H1 (cell line): ENCODE data around the gene SCAND1. TPM values are rescaled to one million over a fixed set of nuclear protein-coding genes. Genes with fewer than 3 reads are reported as not detected.

ENCODE experiments used
- CTCF ChIA-PET: fragments of 300-600 bp; sonication (Branson Sonifier 250); formaldehyde crosslinking; loops from one replicate; lab custom pipeline; 2021; ENCODE audit not compliant: partially characterized antibody; lab: Charles Lee
- POLR2A ChIA-PET: fragments of 300-600 bp; sonication (Branson Sonifier 250); formaldehyde crosslinking; loops from one replicate; lab custom pipeline; 2021; ENCODE audit warnings: inconsistent platforms; ENCODE audit not compliant: partially characterized antibody; lab: Charles Lee
- DNase-seq, 2 experiments: peaks; one replicate each; pipeline versions ENCODE4 v3.0.0 to v3.0.0-alpha.2; 2010 to 2022; ENCODE audit warnings: low spot score in 2 of 2, low read depth in 1 of 2, mixed read lengths in 1 of 2
- FAIRE-seq: peaks from 2 replicates; lab custom pipeline; 2011; peaks lifted over from hg19 to GRCh38; lab: Jason Lieb, UNC
- H2AFZ ChIP-seq: 2 replicates; pipeline ENCODE4 v1.8.1; 2012; ENCODE audit warnings: low read length, inconsistent platforms
- H2AK5ac ChIP-seq: 2 replicates; pipeline ENCODE4 v1.6.1; 2013; ENCODE audit warnings: low read depth, low read length
- H2BK120ac ChIP-seq: replicated peaks from 2 replicates; pipeline ENCODE3; 2013; ENCODE audit warnings: low read depth, low read length, inconsistent platforms
- H2BK12ac ChIP-seq: 2 replicates; pipeline ENCODE4 v1.6.1; 2013; ENCODE audit warnings: low read depth, low read length
- H2BK15ac ChIP-seq: 2 replicates; pipeline ENCODE4 v1.6.1; 2013; ENCODE audit warnings: low read length
- H2BK20ac ChIP-seq: 2 replicates; pipeline ENCODE4 v1.6.1; 2013; ENCODE audit warnings: low read length
- H2BK5ac ChIP-seq: 2 replicates; pipeline ENCODE4 v1.6.1; 2013; ENCODE audit warnings: low read depth, low read length
- H3K14ac ChIP-seq: 2 replicates; pipeline ENCODE4 v1.6.1; 2013; ENCODE audit warnings: inconsistent platforms; ENCODE audit not compliant: insufficient read length
- H3K18ac ChIP-seq: 2 replicates; pipeline ENCODE4 v1.6.1; 2013; ENCODE audit warnings: low read length; ENCODE audit errors: extremely low read depth
- H3K23ac ChIP-seq: 2 replicates; pipeline ENCODE4 v1.6.1; 2013; ENCODE audit warnings: inconsistent platforms; ENCODE audit not compliant: insufficient read length
- H3K23me2 ChIP-seq: 2 replicates; pipeline ENCODE4 v1.6.1; 2013; ENCODE audit warnings: low read depth, low read length
- H3K27ac ChIP-seq: 2 replicates; pipeline ENCODE4 v1.6.1; 2011; ENCODE audit warnings: low read depth, low read length, inconsistent platforms
- H3K27me3 ChIP-seq, 4 experiments: replicated peaks in 1 of 4; 1 replicate in 1 of 4; 2 replicates in 3 of 4; pipeline versions ENCODE4 v1.6.1 to v1.8.1; 2011 to 2013; ENCODE audit warnings: low read length in 3 of 4, mild to moderate bottlenecking in 3 of 4, inconsistent platforms in 2 of 4, mixed read lengths in 2 of 4, moderate library complexity in 1 of 4; ENCODE audit not compliant: control insufficient read depth in 3 of 4, insufficient read depth in 3 of 4; ENCODE audit errors: extremely low read depth in 1 of 4
- H3K36me3 ChIP-seq, 4 experiments: 2 replicates each; pipeline versions ENCODE4 v1.6.1 to v1.8.1; 2011 to 2013; ENCODE audit warnings: mild to moderate bottlenecking in 4 of 4, low read length in 3 of 4, moderate library complexity in 2 of 4, control low read depth in 1 of 4, inconsistent platforms in 1 of 4; ENCODE audit not compliant: insufficient read depth in 4 of 4, control insufficient read depth in 2 of 4
- H3K4ac ChIP-seq: replicated peaks from 2 replicates; pipeline ENCODE3; 2013; ENCODE audit warnings: low read length, low read depth, mixed read lengths, inconsistent platforms; ENCODE audit not compliant: insufficient read length
- H3K4me1 ChIP-seq, 4 experiments: replicated peaks in 1 of 4; 1 replicate in 1 of 4; 2 replicates in 3 of 4; pipeline versions ENCODE4 v1.6.1 to v1.8.1; 2011 to 2013; ENCODE audit warnings: low read length in 3 of 4, inconsistent platforms in 2 of 4, mixed read lengths in 1 of 4; ENCODE audit not compliant: insufficient read depth in 4 of 4, control insufficient read depth in 3 of 4
- H3K4me2 ChIP-seq, 2 experiments: 2 replicates each; pipeline versions ENCODE4 v1.6.1 to v1.8.1; 2011 to 2013; ENCODE audit warnings: low read depth in 2 of 2, low read length in 2 of 2, control low read depth in 1 of 2, inconsistent platforms in 1 of 2, mild to moderate bottlenecking in 1 of 2; ENCODE audit not compliant: insufficient read depth in 1 of 2
- H3K4me3 ChIP-seq, 4 experiments: fragments of 200-600, 300-600 bp in 1 of 4; sonication (generic), shearing (Covaris generic), sonication (Bioruptor Twin) in 1 of 4; 2 replicates each; pipeline versions ENCODE4 v1.5.1 to v1.8.1; 2011 to 2016; ENCODE audit warnings: low read length in 4 of 4, low read depth in 3 of 4, control low read depth in 2 of 4, inconsistent platforms in 2 of 4, mild to moderate bottlenecking in 2 of 4, mixed read lengths in 1 of 4, moderate library complexity in 1 of 4; ENCODE audit not compliant: insufficient read depth in 2 of 4; ENCODE audit errors: extremely low read depth in 1 of 4
- H3K56ac ChIP-seq: replicated peaks from 2 replicates; pipeline ENCODE3; 2013; ENCODE audit warnings: low read depth, mild to moderate bottlenecking, mixed read lengths, low read length, inconsistent platforms; ENCODE audit not compliant: insufficient read length
- H3K79me1 ChIP-seq: 2 replicates; pipeline ENCODE4 v1.6.1; 2013; ENCODE audit warnings: low read depth, low read length, control low read depth
- H3K79me2 ChIP-seq, 2 experiments: 2 replicates each; pipeline versions ENCODE4 v1.6.1 to v1.8.1; 2012 to 2013; ENCODE audit warnings: low read length in 2 of 2, mild to moderate bottlenecking in 2 of 2, inconsistent platforms in 1 of 2; ENCODE audit not compliant: insufficient read depth in 2 of 2, control insufficient read depth in 1 of 2
- H3K9ac ChIP-seq, 4 experiments: replicated peaks in 1 of 4; 1 replicate in 1 of 4; 2 replicates in 3 of 4; pipeline versions ENCODE4 v1.6.1 to v1.8.1; 2011 to 2013; ENCODE audit warnings: low read depth in 3 of 4, low read length in 3 of 4, control low read depth in 2 of 4, mild to moderate bottlenecking in 2 of 4, moderate library complexity in 2 of 4, inconsistent platforms in 1 of 4; ENCODE audit errors: extremely low read depth in 1 of 4
- H3K9me3 ChIP-seq, 2 experiments: 2 replicates each; pipeline versions ENCODE4 v1.6.1 to v1.8.1; 2012 to 2013; ENCODE audit warnings: mild to moderate bottlenecking in 2 of 2, moderate library complexity in 2 of 2, control low read depth in 1 of 2, inconsistent platforms in 1 of 2, low read depth in 1 of 2, low read length in 1 of 2, mixed read lengths in 1 of 2; ENCODE audit not compliant: insufficient read depth in 2 of 2
- H4K20me1 ChIP-seq, 2 experiments: replicated peaks in 1 of 2; 2 replicates each; pipeline versions ENCODE3 to v1.8.1; 2011 to 2013; ENCODE audit warnings: inconsistent platforms in 2 of 2, low read length in 2 of 2, mild to moderate bottlenecking in 1 of 2; ENCODE audit not compliant: insufficient read depth in 2 of 2, control insufficient read depth in 1 of 2
- H4K5ac ChIP-seq: 2 replicates; pipeline ENCODE4 v1.6.1; 2013; ENCODE audit warnings: low read length, low read depth, mixed read lengths, inconsistent platforms; ENCODE audit not compliant: insufficient read length
- H4K8ac ChIP-seq: 2 replicates; pipeline ENCODE4 v1.8.0; 2013; ENCODE audit warnings: mild to moderate bottlenecking, moderate library complexity, low read length, inconsistent platforms; ENCODE audit not compliant: insufficient read depth; ENCODE audit errors: extremely low read depth
- H4K91ac ChIP-seq: replicated peaks from 2 replicates; pipeline ENCODE3; 2013; ENCODE audit warnings: low read length, mixed read lengths, inconsistent platforms; ENCODE audit not compliant: insufficient read length
- E2F6 ChIP-seq: IDR thresholded peaks from 2 replicates; pipeline ENCODE4 v1.6.1; 2012; ENCODE audit warnings: inconsistent platforms
- HDAC6 ChIP-seq: IDR thresholded peaks from one replicate; pipeline ENCODE4 v1.7.1; 2012; ENCODE audit warnings: low read depth, mild to moderate bottlenecking, inconsistent platforms, low read length, moderate library complexity
- PHF8 ChIP-seq: fragments of 200-600 bp; sonication (generic); conservative IDR thresholded peaks from 2 replicates; pipeline ENCODE4 v1.7.1; 2012; ENCODE audit warnings: low read depth, mild to moderate bottlenecking, inconsistent platforms, low read length, moderate library complexity
- RAD21 ChIP-seq, 2 experiments: IDR thresholded peaks in 1 of 2; conservative IDR thresholded peaks in 1 of 2; 2 replicates each; pipeline ENCODE4 v1.6.1; 2011; ENCODE audit warnings: low read depth in 2 of 2, low read length in 2 of 2, improper control_type of control experiment in 1 of 2, inconsistent platforms in 1 of 2, mild to moderate bottlenecking in 1 of 2, moderate library complexity in 1 of 2
- RFX5 ChIP-seq: IDR thresholded peaks from 2 replicates; pipeline ENCODE4 v1.6.1; 2011; ENCODE audit warnings: low read depth, low read length, improper control_type of control experiment, borderline replicate concordance
- RNF2 ChIP-seq: fragments of 200-900, 300-1000 bp; sonication (generic); IDR thresholded peaks from 2 replicates; pipeline ENCODE4 v1.7.1; 2016; ENCODE audit warnings: borderline replicate concordance, low read depth, mild to moderate bottlenecking, antibody characterized with exemption, low read length; ENCODE audit not compliant: poor library complexity, severe bottlenecking; ENCODE audit errors: missing control alignments
- SIN3A ChIP-seq, 2 experiments: IDR thresholded peaks in 1 of 2; conservative IDR thresholded peaks in 1 of 2; 2 replicates each; pipeline ENCODE4 v1.6.1; 2011 to 2012; ENCODE audit warnings: low read length in 2 of 2, improper control_type of control experiment in 1 of 2, low read depth in 1 of 2, mild to moderate bottlenecking in 1 of 2
- ZNF274 ChIP-seq: IDR thresholded peaks from 2 replicates; pipeline ENCODE4 v1.7.0; 2012; ENCODE audit warnings: low read length, borderline replicate concordance; ENCODE audit errors: extremely low read depth
- WGBS, 2 experiments: shearing (Covaris generic) in 1 of 2; methylation state at CpG; one replicate each; pipeline versions ENCODE4 v1.1.6 to v1.1.7; 2013 to 2015; ENCODE audit warnings: low lambda C conversion rate in 2 of 2, mixed read lengths in 2 of 2, inconsistent platforms in 1 of 2, low coverage in 1 of 2, missing lambda C conversion rate in 1 of 2; ENCODE audit not compliant: insufficient replicate concordance in 2 of 2, insufficient coverage in 1 of 2, insufficient read length in 1 of 2; ENCODE audit errors: extremely low coverage in 1 of 2, missing lambda C conversion rate in 1 of 2; 5-methylcytosine and 5-hydroxymethylcytosine counted together
- polyA plus RNA-seq, 7 experiments: library from polyadenylated mRNA; depleted of rRNA in 3 of 7; stranded (reverse) in 5 of 7; unstranded in 2 of 7; fragments of >200 nt in 5 of 7; fragments of 200-250 nt in 2 of 7; gene quantifications; 1 replicate in 5 of 7; 2 replicates in 1 of 7; 4 replicates in 1 of 7; pipeline versions ENCODE4 v1.2.1 to v1.2.3, GENCODE V29; 2011 to 2013; ENCODE audit warnings: missing spikeins in 2 of 7, mixed read lengths in 2 of 7
- total RNA-seq: library from RNA; stranded (reverse); fragmentation: NEBNext Ultra II Directional; extraction: Animal tissue kit (Norgen Biotek cat#: 25700); gene quantifications from 2 replicates; pipeline ENCODE4 v1.2.1, GENCODE V29; 2021

Gene SCAND1
- total and polyA plus RNA-seq, 2 of the 8 experiments (the other 6 are each of a cell fraction or from before 2014, with no cell fraction given), result 73.1 to 83.7 TPM

- H2BK15ac ChIP-seq, result peak overlapping the region; percentile 29; the same call in 1 of the 2 replicates
- peak overlapping the region; percentile 92 for H2BK5ac ChIP-seq
- H2AFZ ChIP-seq, result peak overlapping the region; percentile 18; the same call in 1 of the 2 replicates
- H3K27ac ChIP-seq, result peak overlapping the region; percentile 97
- peak overlapping the region; percentile 55 for H4K5ac ChIP-seq
- POLR2A ChIA-PET, result interaction anchor here (0.5 to 3.9 kb wide), 40 partner anchors 10 to 1970 kb away, joined by 3 to 30 read pairs (median 5); partner anchors contain the start of genes CNBD2, CPNE1, ERGIC3 and NFS1
- peak overlapping the region; percentile 99 for H4K8ac ChIP-seq
- peak overlapping the region; percentile 98 for H3K56ac ChIP-seq
- no peak overlapping the region for H2BK120ac ChIP-seq
- no peak overlapping the region for H2AK5ac ChIP-seq
- WGBS, 2 experiments, result 2% methylated on average over 42 of the region's 65 CpGs; no CpG with 5 or more reads in 1 of the 2 experiments
- peak overlapping the region; percentile 74 to 95 for H3K4me2 ChIP-seq
- 0 out of 2 replicates have a peak, but pooled peaks cover 4% of the 10 kb centered on the region for H3K79me1 ChIP-seq
- H3K4me3 ChIP-seq, result peak overlapping the region; percentile 75 to 95 (median 88)
- no peaks in the 10 kb centered on the region for H3K36me3 ChIP-seq
- peaks cover 3 to 5% of the 10 kb centered on the region in 2 experiments for H4K20me1 ChIP-seq
- H2BK20ac ChIP-seq, result no peak overlapping the region
- no peaks in the 10 kb centered on the region for H3K27me3 ChIP-seq
- H2BK12ac ChIP-seq, result peak overlapping the region; percentile 1; the same call in 1 of the 2 replicates
- H3K23me2 ChIP-seq, result peaks cover 8% of the 10 kb centered on the region
- peaks cover 5 to 18% of the 10 kb centered on the region in 2 experiments; a peak in 2 of 4 replicates for H3K79me2 ChIP-seq
- peak in 1 of 2 experiments; percentile 63 for DNase-seq
- CTCF ChIA-PET, result interaction anchor here (0.5 to 3.4 kb wide), 37 partner anchors 8 to 438 kb away, joined by 3 to 26 read pairs (median 4); partner anchors contain the start of genes CNBD2 and RBM39
- H4K91ac ChIP-seq, result peak overlapping the region; percentile 87
- H3K9me3 ChIP-seq, result no peaks in the 10 kb centered on the region
- H3K18ac ChIP-seq, result peak overlapping the region; percentile 71
- no peak overlapping the region for H3K14ac ChIP-seq
- no peak overlapping the region for H3K23ac ChIP-seq
- H3K4me1 ChIP-seq, result peaks cover 0 to 3% (median 0%) of the 10 kb centered on the region in 4 experiments; a peak in 2 of 7 replicates
- H3K9ac ChIP-seq, result peak overlapping the region; percentile 80 to 100 (median 98)
- no peak for FAIRE-seq
- H3K4ac ChIP-seq, result peak overlapping the region; percentile 88
- no peak for TF ChIP-seq E2F6
- TF ChIP-seq RAD21 (IDR thresholded peaks at IDR 0.05 in 1 of 2, conservative IDR thresholded peaks at IDR 0.05 in 1 of 2; ENCODE audit: low read depth in 2 of 2, low read length in 2 of 2), result no peak
- TF ChIP-seq ZNF274, result no peak
- TF ChIP-seq PHF8, result peak; percentile 93
- TF ChIP-seq RNF2, result no peak
- TF ChIP-seq RFX5, result no peak
- TF ChIP-seq SIN3A (conservative IDR thresholded peaks at IDR 0.05 in 1 of 2, IDR thresholded peaks at IDR 0.05 in 1 of 2; ENCODE audit: low read depth in 1 of 2, low read length in 2 of 2), result peak in 1 of 2 experiments; percentile 30; a peak in 1 of 4 replicates
- TF ChIP-seq HDAC6, result no peak
Measured at GRCh38 chr20:35953387-35954199, 709 bp downstream of the SCAND1 start.
